SK-N-MC (cell line): Measurements from ENCODE around the gene S100A6.

ENCODE experiments used
- FOXP2 ChIP-seq: optimal IDR thresholded peaks from 2 replicates; pipeline ENCODE3; 2011; ENCODE audit warnings: mild to moderate bottlenecking, moderate library complexity; ENCODE audit not compliant: insufficient read depth; ENCODE audit errors: extremely low read length, control extremely low read depth
- POLR2AphosphoS5 ChIP-seq: IDR thresholded peaks from 2 replicates; pipeline ENCODE4 v1.6.1; 2012; ENCODE audit warnings: mild to moderate bottlenecking, low read depth, low read length, borderline replicate concordance

DNA sequence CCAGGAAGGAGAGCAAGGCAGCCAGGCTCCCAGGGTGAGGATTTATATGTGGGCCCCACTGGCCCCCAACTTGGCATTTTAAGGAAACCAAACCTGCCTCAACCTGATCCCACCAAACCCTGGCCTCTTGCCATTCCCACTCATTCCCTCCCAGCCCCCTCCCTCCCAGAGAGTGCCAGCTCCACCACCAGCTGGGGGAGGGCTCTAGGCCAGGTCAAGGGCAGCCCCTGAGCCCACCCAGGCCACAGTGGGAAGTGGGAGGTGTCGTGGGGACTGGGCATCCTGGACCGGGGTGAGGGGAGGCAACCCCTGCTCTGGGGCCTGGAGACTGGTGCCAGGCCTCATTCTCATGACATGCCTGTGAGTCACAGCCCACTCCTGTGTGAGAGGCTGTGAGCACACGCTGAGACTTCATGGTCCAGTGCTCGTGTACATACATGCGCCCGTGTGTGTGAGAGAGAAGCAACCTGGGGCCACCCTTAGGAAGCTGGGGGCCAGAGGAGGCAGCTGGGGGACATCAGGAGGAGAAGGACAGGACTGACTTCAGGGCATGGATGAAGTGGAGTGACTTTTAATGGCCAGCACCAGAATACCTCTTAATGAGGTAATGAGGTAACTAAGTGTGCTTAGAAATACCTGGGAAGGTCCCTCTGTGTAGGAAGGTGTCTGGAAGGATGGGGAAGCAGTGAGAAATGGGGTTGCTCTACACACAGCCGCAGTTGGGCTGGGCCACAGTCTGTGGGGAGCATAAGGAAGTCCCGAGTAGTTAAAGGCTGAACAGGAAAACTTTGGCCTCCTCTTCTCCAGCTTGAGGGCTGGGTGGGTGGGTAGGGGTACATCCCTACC, 30.0 kb upstream of the S100A6 start, which contains the start of gene S100A2:
- no peak for TF ChIP-seq POLR2AphosphoS5
- no peak for TF ChIP-seq FOXP2
